Measurements from ENCODE around the gene SGPP1.
A peak's percentile ranks its signal among the peaks of the same experiment; 100 is the strongest.
"Not testable (repeated sequence)": the region's sequence is repeated elsewhere in the genome, so short reads cannot be mapped to it uniquely, and the experiment has no call there.

The SGPP1 gene

GRCh38 chr14:63673255-63673654 lies 54.6 kb downstream of the SGPP1 start:
- DNase-seq (ENCODE audit: low spot score), result no peak

DNA sequence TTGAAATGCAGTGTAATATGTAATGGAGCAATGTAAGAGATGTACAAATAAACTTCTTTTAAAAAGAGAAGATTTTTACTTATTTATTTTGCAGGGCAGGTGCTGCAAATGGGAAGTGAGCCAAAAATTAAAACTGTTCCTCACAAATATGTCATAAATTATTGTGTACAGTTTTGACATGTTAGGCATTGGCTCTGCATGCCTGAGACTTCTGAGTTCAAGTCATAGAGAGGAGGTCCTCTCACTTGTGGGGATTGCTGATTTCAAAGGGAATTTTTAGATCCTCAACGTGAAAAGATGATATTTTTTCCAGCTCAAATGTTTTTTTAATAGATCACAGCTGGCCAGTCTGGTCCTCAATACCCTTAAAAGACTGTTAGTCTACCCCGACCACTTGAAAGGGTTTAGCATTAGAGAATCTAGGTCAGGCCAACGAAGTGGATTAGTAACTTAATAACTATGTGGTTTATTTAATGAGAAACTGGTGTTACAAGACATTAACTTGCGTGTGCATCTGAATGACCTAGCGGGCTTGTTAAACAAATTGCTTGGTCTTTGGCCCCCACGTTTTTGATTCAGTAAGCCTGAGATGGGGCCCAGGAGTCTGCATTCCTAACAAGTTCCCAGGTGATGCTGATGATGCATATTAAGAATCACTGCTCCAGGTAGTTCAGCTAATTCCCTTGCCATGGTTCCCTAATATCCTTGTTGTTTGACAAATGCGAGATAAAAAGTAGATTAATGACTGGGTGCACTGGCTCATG lies 55.3 kb downstream of the SGPP1 start:
- DNase-seq (ENCODE audit: low spot score), result no peak

GRCh38 chr14:63671987-63672386 lies 55.9 kb downstream of the SGPP1 start:
- DNase-seq (ENCODE audit: low spot score), result no peak

DNA sequence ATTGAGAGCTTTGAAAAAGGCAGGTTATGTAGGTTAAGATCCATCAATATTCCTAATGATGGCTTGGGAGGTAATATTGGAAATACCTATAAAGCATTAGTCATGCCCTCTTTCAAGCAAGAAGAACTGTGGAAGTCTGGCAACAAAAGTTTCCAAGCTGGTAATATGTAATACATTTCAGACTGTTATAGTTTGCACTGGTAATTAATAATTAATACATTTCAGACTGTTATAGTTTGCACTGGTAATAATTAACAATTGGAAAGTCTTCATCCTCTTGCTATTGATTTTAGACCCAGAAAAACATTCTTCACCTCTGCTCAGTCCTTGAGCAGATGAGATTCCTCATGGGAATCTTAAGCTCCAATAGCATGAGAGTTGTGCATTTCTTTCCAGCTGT lies 57.2 kb downstream of the SGPP1 start:
- no peak for DNase-seq (ENCODE audit: low spot score)

DNA sequence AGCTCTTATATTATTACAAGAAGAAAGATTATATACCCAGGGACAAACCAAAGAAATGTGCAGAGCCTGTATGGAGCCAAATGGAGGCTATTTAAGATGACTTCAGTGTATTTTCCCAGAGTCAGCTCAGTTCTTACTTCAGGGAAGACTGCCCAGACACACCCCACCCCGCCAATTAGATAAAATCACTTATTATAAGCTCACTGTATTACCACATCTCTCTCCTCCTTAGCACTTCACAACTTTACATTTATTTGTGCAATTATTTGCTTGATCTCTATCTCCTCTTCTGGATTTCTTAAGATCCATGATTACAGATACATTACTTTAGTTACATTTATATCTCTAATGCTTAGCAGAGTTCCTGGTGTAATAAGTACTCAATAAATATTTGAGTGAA lies 61.5 kb downstream of the SGPP1 start:
- DNase-seq (ENCODE audit: low spot score), result no peak

GRCh38 chr14:63663428-63664341 lies 64.2 kb downstream of the SGPP1 start:
- DNase-seq (ENCODE audit: low spot score), result no peak

GRCh38 chr14:63662776-63663175 lies 65.1 kb downstream of the SGPP1 start:
- no peak for DNase-seq (ENCODE audit: low spot score)

DNA sequence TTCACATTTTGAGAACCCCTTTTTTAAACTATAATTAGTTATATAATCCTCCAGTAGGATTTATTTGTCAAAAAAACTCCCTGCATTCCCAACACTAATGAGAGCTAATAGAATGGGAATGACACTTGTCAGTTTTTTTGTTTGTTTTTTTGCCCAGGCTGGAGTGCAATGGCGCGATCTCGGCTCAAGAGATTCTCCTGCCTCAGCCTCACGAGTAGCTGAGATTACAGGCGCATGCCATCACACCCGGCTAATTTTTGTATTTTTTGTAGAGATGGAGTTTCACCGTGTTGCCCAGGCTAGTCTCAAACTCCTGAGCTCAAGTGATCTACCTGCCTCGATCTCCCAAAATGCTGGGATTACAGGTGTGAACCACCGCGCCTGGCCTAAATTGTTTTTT lies 66.0 kb downstream of the SGPP1 start:
- DNase-seq (ENCODE audit: low spot score), result not testable (repeated sequence)

DNA sequence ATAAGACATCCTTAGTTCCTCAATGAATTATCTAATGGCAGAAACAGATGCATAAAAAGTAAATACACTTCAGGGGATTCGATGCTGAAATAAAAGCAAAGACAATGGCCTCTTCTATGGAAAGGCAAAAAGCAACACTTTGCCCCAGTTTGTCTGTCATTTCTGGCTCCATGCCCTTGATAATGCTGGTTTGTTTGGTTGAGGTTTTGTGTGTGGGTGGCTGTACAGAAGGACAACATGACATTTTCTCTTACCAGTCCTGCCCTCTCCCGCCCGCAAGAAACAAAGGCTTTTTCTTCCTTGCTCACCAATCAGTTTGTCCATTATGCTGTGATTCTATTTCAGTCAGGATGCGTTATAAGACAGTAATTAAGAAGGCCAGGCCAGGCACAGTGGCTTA lies 68.1 kb downstream of the SGPP1 start:
- peak; percentile 93 for DNase-seq (ENCODE audit: low spot score)

- no peak for DNase-seq (ENCODE audit: low spot score)
These were observed 71.7 kb downstream of the SGPP1 start for GRCh38 chr14:63656194-63656593.

DNA sequence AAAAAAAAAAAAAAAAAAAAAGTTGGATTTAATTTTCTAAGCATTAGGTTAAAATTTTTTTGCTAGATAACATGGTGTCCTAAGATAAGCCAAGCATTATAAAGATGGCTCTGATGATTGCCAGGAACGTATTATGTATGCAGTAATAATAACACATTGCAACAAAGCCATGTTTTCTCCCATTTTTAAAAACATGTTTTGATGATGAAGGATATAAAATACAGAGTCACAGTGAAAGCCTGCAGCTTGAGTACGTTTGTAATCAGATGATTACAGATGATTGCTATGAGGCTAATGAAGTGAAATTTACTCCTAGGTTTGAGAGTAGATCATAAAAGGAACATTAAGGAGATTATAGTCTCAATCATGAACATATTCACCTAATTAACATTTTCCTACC lies 72.9 kb downstream of the SGPP1 start:
- DNase-seq (ENCODE audit: low spot score), result no peak

- no peak for DNase-seq (ENCODE audit: low spot score)
These were observed 73.5 kb downstream of the SGPP1 start for GRCh38 chr14:63654346-63654745.

DNA sequence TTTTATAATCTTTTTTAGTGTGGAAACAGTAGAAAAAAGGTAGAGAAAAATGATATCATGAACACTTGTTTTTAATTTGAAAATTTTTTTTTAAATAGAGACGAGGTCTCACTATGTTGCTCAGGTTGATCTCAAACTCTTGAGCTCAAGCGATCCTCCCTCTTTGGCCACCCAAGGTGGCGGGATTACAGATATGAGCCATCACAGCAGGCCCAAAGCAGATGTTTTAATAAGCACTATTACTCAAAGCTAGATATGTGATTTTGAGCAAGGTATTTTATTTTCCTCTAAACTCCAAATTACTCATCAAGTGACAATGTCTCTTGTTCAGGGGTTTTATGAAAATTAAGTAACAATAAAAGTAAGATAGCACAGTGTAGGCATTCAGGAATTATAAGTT lies 75.5 kb downstream of the SGPP1 start:
- no peak for DNase-seq (ENCODE audit: low spot score)

- no peak for DNase-seq (ENCODE audit: low spot score)
These were observed 77.5 kb downstream of the SGPP1 start for GRCh38 chr14:63650256-63650952.

GRCh38 chr14:63647696-63648410 lies 80.0 kb downstream of the SGPP1 start:
- DNase-seq (ENCODE audit: low spot score), result no peak

DNA sequence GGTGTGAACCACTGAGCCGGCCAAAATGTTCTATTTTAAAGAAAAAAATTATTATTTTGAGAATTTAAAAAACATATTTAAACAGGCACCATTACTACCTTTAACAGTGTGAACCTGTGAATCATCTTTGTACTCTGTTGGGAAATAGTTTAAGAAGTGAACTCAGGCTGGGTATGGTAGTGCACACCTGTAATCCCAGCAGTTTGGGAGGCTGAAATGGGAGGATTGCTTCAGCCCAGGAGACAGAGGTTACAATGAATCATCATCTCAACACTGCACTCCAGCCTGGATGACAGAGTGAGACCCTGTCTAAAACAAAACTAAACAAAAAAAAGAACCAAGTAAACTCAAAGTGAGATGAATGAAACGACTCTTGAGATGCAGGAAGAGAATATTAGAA lies 83.1 kb downstream of the SGPP1 start:
- DNase-seq (ENCODE audit: low spot score), result no peak

DNA sequence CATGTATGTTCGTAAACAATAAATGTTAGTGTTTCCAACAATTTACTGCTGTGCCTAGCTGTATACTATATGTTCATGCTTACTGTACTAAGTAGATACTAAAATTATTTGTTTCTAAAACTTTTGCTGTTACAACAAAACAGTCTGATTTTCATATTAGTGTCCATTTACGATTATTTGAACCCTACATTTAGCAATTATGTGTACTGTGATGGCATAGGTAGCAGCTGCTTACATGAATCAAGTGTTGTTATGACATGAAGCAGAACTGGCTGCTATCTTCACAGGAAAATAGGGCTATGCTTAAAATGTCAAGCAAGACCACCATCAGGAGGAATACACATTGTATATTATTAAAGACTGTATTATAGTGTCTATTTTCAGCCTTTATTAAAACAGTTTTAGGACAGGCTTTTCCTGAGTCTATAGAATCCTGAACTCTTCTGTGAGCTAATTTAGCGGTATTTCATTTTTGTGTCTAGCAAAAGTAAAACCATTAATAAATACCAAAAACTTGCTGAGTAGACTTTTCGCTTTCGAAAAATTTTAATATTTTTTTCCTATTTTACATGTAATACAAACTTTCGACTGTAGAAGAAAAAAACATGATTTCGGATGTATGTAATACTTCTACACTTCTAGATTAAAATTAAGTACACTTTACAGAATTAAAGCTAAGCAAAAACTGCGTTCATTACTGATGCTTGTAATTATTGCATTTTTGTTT lies 85.0 kb downstream of the SGPP1 start:
- no peak for DNase-seq (ENCODE audit: low spot score)

DNA sequence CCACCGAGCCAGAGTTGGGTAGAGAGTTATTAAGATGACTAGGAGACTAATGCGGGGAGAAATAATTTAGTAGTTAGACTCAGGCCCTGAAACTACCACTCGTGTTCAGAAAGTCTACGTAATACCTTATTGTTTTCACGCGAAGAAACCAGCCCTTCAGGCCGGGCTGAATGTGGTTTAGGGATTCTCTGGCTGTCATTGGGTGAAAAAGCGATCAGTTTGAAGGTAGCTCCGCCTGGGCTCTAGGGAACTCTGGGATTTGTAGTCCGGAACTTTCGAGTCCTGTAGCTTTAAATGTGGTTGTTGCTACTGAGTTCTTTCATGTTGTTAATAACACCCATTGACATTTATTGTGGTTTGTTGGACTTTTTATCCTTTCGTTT lies 85.6 kb downstream of the SGPP1 start:
- DNase-seq (ENCODE audit: low spot score), result peak; percentile 83

DNA sequence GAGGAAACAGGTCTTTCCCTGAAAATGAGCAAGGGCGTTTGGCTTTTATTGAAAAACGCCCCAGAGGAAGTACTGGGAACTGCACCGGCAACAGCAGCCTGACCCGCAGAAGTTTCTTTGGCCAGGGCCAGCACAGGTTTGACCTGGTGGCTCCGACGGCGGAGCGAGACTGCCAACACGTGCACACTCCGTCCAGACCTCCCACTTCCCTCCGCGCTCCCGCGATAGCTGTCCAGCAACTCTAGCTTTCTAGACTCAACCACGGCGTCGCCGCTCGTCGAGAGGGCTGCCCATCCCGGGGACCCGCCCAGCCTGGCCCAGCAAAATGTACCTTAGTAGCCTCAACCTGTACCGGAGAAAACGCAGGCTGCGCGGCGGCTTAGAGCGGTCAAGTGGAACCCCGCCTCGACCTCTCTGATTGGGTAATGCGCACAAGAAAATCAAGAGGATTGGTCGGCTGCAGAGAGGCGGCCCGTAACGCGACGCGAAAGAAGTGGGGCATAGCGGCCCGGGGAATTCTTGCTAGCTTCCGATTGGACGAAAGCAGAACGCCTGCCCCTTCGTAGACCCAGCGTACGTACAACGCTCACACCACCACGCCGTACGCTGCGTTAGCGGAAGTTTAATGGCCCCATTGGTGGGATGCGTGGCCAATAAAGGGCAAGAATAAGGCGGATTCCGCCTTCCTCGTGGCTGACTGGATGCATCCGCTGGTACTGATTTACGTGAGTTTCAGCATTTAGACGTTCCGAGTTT lies 86.2 kb downstream of the SGPP1 start, which contains the start of gene WDR89:
WDR89 (minus strand) TSS at position 399 of the 756 bp plus-strand sequence. CDS start 41,929 bp downstream, outside the sequence.
- peak; percentile 96 for DNase-seq (ENCODE audit: low spot score)

- DNase-seq (ENCODE audit: low spot score), result no peak
These were observed 89.4 kb downstream of the SGPP1 start for GRCh38 chr14:63638493-63638892.

Measured in COLO829 (cell line).